Peyer's patch (tissue), 4 donors: ENCODE results near the gene TBL1XR1. TPM values are rescaled to one million over a fixed set of nuclear protein-coding genes. Genes with fewer than 3 reads are reported as not detected.
A peak's percentile ranks its signal among the peaks of the same experiment; 100 is the strongest.

Experiments used
- DNase-seq, 3 donors: peaks; one replicate each; pipeline ENCODE4 v3.0.0-alpha.2; 2017 to 2019
- H3K27ac ChIP-seq, 4 donors: fragments of 200-600 bp; sonication (generic); one replicate each; pipeline ENCODE4 v1.5.1; 2016 to 2019
- H3K27me3 ChIP-seq, 2 donors: fragments of 200-600 bp; sonication (generic); one replicate each; pipeline ENCODE4 v1.5.1; 2019
- H3K36me3 ChIP-seq, 3 donors: fragments of 200-600 bp; sonication (generic); one replicate each; pipeline ENCODE4 v1.5.1; 2016 to 2019
- H3K4me1 ChIP-seq, 4 donors: fragments of 200-600 bp; sonication (generic); one replicate each; pipeline ENCODE4 v1.5.1; 2016 to 2019
- H3K4me3 ChIP-seq, 4 donors: fragments of 200-600 bp; sonication (generic); 1 replicate in 3 of 4; 2 replicates in 1 of 4; pipeline ENCODE4 v1.5.1; 2016 to 2019; ENCODE audit warnings: mild to moderate bottlenecking in 1 of 4
- H3K9me3 ChIP-seq, 4 donors: fragments of 200-600 bp; sonication (generic); one replicate each; pipeline ENCODE4 v1.5.1; 2016 to 2019; ENCODE audit warnings: mild to moderate bottlenecking in 1 of 4
- POLR2A ChIP-seq, 2 donors: fragments of 450-650 bp; IDR thresholded peaks; one replicate each; pipeline ENCODE4 v1.5.1; 2017; ENCODE audit warnings: antibody characterized with exemption in 2 of 2, mild to moderate bottlenecking in 2 of 2, moderate library complexity in 2 of 2
- total RNA-seq, 4 donors: library from RNA; depleted of rRNA; stranded (reverse); fragments of >200 nt; gene quantifications; one replicate each; pipeline ENCODE4 v1.1.0, GENCODE V29; 2016
- TF ChIP-seq, protein P1 (sequence below), 6 experiments: fragments of 450-650 bp in 4 of 6; fragments of 200-600 bp in 2 of 6; sonication (generic) in 1 of 6; IDR thresholded peaks; one replicate each; pipeline ENCODE4 v1.5.1; 2017 to 2019; ENCODE audit warnings: antibody characterized with exemption in 6 of 6, mild to moderate bottlenecking in 3 of 6, moderate library complexity in 1 of 6

The TBL1XR1 gene
- total RNA-seq, 4 donors from 2014 or later, result 40.7 to 81.7 (median 69.4) TPM

DNA sequence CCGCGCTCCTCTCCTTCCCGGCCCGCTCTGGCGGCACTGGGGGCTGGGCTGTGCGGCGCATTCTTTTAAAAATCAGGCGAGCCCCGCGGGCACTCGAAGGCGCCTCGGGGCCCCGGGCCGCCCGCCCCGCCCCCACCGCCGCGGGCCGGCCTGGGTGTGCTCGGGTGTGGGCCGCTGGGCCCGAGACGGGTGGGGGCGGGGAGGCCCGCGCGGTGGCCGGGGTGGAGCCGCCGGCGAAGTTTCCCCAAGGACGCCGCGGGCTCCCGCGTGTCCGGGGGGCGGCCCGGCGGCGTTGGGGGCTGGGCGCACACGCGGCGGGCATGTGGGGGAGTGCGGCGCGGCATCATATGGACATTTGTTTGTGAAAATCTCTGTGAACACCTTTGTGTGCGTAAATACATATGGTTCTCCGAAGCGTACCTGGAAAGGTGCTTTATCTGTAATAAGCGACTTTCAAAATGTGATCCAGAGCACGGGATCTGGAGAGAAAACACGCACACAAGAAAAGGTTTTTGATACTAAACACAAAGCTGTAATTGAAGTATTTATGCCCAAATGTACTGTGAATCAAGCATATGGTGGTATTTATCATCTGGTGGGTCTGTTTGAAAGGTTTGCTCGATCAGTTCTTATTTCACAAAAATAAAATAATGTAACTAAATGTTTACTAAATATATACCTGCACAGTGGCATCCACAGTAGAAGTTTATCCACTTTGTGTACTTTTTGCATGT is 612 bp upstream of the TBL1XR1 start:
- Histone ChIP-seq H3K4me3 (peak overlapping the region; percentile 84 to 96 (median 94)), H3K9me3 (no peaks in the 10 kb centered on the region), H3K27ac (peak overlapping the region; percentile 99 to 100 (median 100)), H3K27me3 (no peaks in the 10 kb centered on the region), H3K36me3 (no peaks in the 10 kb centered on the region), H3K4me1 (peaks cover 0 to 33% (median 6%) of the 10 kb centered on the region in 4 donors)
- TF ChIP-seq, protein P1, sequence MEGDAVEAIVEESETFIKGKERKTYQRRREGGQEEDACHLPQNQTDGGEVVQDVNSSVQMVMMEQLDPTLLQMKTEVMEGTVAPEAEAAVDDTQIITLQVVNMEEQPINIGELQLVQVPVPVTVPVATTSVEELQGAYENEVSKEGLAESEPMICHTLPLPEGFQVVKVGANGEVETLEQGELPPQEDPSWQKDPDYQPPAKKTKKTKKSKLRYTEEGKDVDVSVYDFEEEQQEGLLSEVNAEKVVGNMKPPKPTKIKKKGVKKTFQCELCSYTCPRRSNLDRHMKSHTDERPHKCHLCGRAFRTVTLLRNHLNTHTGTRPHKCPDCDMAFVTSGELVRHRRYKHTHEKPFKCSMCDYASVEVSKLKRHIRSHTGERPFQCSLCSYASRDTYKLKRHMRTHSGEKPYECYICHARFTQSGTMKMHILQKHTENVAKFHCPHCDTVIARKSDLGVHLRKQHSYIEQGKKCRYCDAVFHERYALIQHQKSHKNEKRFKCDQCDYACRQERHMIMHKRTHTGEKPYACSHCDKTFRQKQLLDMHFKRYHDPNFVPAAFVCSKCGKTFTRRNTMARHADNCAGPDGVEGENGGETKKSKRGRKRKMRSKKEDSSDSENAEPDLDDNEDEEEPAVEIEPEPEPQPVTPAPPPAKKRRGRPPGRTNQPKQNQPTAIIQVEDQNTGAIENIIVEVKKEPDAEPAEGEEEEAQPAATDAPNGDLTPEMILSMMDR (IDR thresholded peaks at IDR 0.05), result no peak
- peak in 1 of 2 donors; percentile 15 for TF ChIP-seq POLR2A (IDR thresholded peaks at IDR 0.05)
- peak; percentile 50 to 84 (median 82) for DNase-seq

DNA sequence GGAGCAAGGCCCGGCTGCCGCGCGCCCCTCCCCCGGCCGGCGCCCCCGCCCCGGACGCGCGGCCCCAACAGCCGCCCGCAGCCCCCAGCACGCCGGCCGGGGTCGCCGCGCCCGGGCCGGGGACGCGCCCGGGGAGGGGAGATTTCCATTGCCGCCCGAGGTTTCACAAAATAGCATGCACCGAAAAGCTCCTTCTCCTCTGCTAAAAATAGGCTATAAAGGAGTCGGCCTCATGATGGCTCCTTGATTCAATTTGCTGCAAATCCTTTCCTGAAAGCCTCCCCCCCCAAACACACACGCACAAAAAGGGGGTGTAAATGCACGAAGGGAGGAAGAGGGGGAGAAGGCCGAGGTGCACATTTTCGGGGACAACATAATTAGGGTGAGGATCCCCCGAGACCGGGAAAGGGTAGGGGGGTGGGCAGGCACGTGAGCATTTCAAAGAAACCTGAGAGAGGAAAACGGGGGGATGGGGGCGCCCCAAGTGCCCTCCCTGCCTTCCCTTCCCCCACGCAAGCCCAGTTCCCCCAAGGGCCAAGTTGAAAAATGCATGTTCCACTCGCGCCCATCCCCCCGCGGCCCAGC is 734 bp downstream of the TBL1XR1 start:
- Histone ChIP-seq H3K36me3 (no peaks in the 10 kb centered on the region), H3K9me3 (no peaks in the 10 kb centered on the region), H3K4me1 (peaks cover 0 to 28% (median 6%) of the 10 kb centered on the region in 4 donors), H3K27ac (peak overlapping the region; percentile 99 to 100 (median 100)), H3K4me3 (peak overlapping the region; percentile 84 to 96 (median 94)), H3K27me3 (no peaks in the 10 kb centered on the region)
- DNase-seq, result peak; percentile 68 to 73 (median 71)
- TF ChIP-seq, protein P1 (IDR thresholded peaks at IDR 0.05), result no peak
- TF ChIP-seq POLR2A (IDR thresholded peaks at IDR 0.05), result no peak

DNA sequence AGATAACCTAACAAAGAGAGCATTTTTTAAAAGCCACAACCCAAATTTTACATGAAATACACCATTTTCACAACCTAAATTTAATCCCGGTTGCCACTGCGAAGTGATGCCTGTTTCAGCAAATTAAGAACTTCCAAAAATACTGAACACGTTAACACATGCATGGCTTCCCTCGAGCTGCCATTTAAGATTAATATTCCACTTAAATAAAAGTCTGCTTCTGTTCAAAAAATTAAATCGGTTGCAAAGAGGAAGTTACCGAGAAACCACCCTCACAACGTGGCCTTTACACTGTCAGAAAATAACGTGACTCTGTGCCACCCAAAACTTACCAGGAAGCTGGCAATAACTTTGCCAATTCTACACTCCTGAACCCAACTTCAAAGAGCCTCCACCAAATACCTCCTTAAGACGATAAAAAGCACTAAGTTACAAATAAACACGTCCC is 1.2 kb downstream of the TBL1XR1 start:
- Histone ChIP-seq H3K27ac (peak overlapping the region; percentile 99 to 100 (median 100)), H3K9me3 (no peaks in the 10 kb centered on the region), H3K4me3 (peak overlapping the region; percentile 84 to 96 (median 94)), H3K27me3 (no peaks in the 10 kb centered on the region), H3K36me3 (no peaks in the 10 kb centered on the region), H3K4me1 (peaks cover 0 to 33% (median 8%) of the 10 kb centered on the region in 4 donors)
- TF ChIP-seq POLR2A (IDR thresholded peaks at IDR 0.05), result no peak
- peak in 1 of 3 donors; percentile 44 for DNase-seq

DNA sequence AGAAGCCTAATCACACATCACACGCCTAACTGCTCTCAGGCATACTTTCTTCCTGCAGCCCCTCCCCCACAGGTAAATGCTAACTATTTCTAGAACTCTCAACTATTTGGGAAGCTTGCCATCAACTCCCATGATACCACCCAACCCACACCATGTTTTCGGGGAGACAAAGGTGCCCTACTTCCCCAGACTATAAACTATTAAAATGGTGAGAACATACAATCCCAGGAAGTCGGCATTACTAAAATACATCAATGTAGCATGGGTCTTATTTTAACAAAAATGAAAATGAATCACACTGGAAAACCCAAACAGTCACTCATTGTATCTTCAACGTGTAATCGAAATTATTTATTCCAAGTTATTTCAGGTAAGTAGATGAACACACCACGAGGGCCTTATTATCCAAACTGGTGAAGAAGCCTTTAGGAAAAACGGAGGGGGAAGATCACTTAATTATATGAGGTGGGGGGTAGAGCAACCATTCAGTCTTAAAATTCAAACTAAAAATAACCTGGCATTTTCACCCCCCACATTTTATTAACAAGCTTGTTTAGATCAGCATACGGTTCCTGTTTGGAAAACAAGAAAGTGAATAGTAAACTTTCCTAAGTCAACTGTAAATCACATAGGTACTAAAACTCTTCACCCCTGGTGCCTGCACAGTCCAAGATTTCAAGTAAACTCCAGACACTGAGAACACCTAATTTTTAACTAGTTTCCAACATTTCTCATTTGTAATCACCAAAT is 1.9 kb downstream of the TBL1XR1 start:
- H3K27me3 ChIP-seq, result no peaks in the 10 kb centered on the region
- TF ChIP-seq, protein P1 (IDR thresholded peaks at IDR 0.05), result no peak
- peak overlapping the region; percentile 84 to 96 (median 94) for H3K4me3 ChIP-seq
- H3K27ac ChIP-seq, result peak overlapping the region; percentile 99 to 100 (median 100)
- peak in 1 of 3 donors; percentile 44 for DNase-seq
- no peaks in the 10 kb centered on the region for H3K9me3 ChIP-seq
- peaks cover 0 to 37% (median 8%) of the 10 kb centered on the region in 4 donors for H3K4me1 ChIP-seq
- H3K36me3 ChIP-seq, result no peaks in the 10 kb centered on the region

DNA sequence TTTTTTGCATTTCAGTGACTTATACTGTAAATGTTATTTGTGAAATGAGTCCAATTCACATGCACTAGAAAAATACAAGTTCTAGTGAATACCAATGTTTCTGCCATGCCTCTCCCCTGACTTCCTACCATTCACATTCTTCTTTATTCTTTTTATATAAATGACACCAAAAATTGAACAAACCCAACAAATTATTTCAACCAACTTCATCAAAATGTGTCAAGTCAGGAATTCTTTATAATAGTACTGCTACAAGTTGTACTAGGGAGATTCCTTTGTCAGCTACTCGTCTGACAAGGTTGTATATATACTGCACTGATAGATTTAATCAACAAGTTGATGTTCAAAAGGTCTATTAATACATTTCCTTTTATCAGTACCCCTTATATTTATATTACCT is 3.0 kb downstream of the TBL1XR1 start:
- H3K4me3 ChIP-seq, result peak overlapping the region in 2 of 4 donors; percentile 93 to 96
- peak overlapping the region in 2 of 4 donors; percentile 27 to 100 for H3K27ac ChIP-seq
- no peaks in the 10 kb centered on the region for H3K27me3 ChIP-seq
- TF ChIP-seq, protein P1 (IDR thresholded peaks at IDR 0.05), result no peak
- TF ChIP-seq POLR2A (IDR thresholded peaks at IDR 0.05), result no peak
- H3K9me3 ChIP-seq, result no peaks in the 10 kb centered on the region
- H3K4me1 ChIP-seq, result peaks cover 0 to 40% (median 8%) of the 10 kb centered on the region in 4 donors
- H3K36me3 ChIP-seq, result no peaks in the 10 kb centered on the region
- no peak for DNase-seq
